ENCODE data around the gene TENT5A.
"Not testable (repeated sequence)": the region's sequence is repeated elsewhere in the genome, so short reads cannot be mapped to it uniquely, and the experiment has no call there.

TENT5A gene

GRCh38 chr6:81749707-81750106, 2.8 kb downstream of the TENT5A start:
- no peak for DNase-seq

GRCh38 chr6:81748994-81749393, 3.5 kb downstream of the TENT5A start:
- no peak for DNase-seq

GRCh38 chr6:81747327-81747726, 5.2 kb downstream of the TENT5A start:
- no peak for DNase-seq

GRCh38 chr6:81744131-81744530, 8.3 kb downstream of the TENT5A start:
- DNase-seq: no peak

GRCh38 chr6:81743649-81744048, 8.8 kb downstream of the TENT5A start:
- DNase-seq: no peak

- no peak for DNase-seq
These were observed 10.8 kb downstream of the TENT5A start for GRCh38 chr6:81741689-81742088.

GRCh38 chr6:81740591-81740990, 11.9 kb downstream of the TENT5A start:
- not testable (repeated sequence) for DNase-seq

GRCh38 chr6:81739230-81740195, 13.0 kb downstream of the TENT5A start:
- no peak for DNase-seq

GRCh38 chr6:81736428-81736827, 16.1 kb downstream of the TENT5A start:
- no peak for DNase-seq

GRCh38 chr6:81735756-81736380, 16.6 kb downstream of the TENT5A start:
- no peak for DNase-seq

- no peak for DNase-seq
These were observed 17.9 kb downstream of the TENT5A start for GRCh38 chr6:81734500-81735150.

GRCh38 chr6:81734081-81734480, 18.4 kb downstream of the TENT5A start:
- DNase-seq: no peak

GRCh38 chr6:81731814-81732213, 20.7 kb downstream of the TENT5A start:
- DNase-seq: no peak

GRCh38 chr6:81727876-81728517, 24.5 kb downstream of the TENT5A start:
- no peak for DNase-seq

- DNase-seq: no peak
These were observed 27.4 kb downstream of the TENT5A start for GRCh38 chr6:81725127-81725526.

GRCh38 chr6:81722506-81723223, 29.8 kb downstream of the TENT5A start:
- DNase-seq: no peak

GRCh38 chr6:81720427-81720826, 32.1 kb downstream of the TENT5A start:
- DNase-seq: no peak

GRCh38 chr6:81718126-81718525, 34.4 kb downstream of the TENT5A start:
- DNase-seq: no peak

GRCh38 chr6:81714684-81715083, 37.8 kb downstream of the TENT5A start:
- DNase-seq: no peak

- DNase-seq: no peak
These were observed 39.3 kb downstream of the TENT5A start for GRCh38 chr6:81713205-81713604.

- no peak for DNase-seq
These were observed 44.3 kb downstream of the TENT5A start for GRCh38 chr6:81708113-81708699.

- no peak for DNase-seq
These were observed 47.8 kb downstream of the TENT5A start for GRCh38 chr6:81704700-81705099.
